DMS153 treated with DMSO at 0.1 percent for 48 hours (cell line): ENCODE results near the gene BCL7C.
A peak's percentile ranks its signal among the peaks of the same experiment; 100 is the strongest.

Experiments
- DNase-seq: peaks from one replicate; lab custom pipeline; 2025; ENCODE audit not compliant: unreplicated experiment; lab: John Stamatoyannopoulos, UW

Gene BCL7C

DNA sequence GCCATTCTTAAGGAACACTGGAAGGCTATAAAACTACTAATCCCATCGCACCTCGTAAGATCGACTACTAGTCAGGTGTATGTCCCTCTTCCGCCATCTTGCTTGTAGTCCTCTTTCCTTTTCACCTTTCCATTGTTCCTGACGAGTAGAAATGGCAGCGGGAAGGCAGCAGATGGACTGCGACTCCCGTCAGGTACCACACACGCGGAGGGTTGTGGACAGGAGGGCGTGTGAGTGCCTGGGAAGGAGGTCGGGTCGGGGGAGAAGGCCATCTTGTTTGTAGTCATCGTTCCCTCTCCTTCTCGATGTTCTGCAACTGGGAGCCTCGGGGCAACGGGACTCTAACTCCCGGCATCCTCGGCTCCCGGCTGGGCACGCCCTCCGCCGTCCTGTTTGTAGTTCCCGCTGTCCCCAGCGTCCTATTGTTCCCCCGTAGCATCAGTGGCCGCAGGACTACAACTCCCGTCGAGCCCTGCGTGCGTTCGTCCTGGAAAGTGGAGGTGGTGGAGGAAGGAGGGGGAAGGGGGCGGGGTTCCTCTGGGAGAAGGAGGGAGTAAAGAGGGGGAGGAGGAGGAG, 29.2 kb upstream of the BCL7C start:
- peak; percentile 97 for DNase-seq

DNA sequence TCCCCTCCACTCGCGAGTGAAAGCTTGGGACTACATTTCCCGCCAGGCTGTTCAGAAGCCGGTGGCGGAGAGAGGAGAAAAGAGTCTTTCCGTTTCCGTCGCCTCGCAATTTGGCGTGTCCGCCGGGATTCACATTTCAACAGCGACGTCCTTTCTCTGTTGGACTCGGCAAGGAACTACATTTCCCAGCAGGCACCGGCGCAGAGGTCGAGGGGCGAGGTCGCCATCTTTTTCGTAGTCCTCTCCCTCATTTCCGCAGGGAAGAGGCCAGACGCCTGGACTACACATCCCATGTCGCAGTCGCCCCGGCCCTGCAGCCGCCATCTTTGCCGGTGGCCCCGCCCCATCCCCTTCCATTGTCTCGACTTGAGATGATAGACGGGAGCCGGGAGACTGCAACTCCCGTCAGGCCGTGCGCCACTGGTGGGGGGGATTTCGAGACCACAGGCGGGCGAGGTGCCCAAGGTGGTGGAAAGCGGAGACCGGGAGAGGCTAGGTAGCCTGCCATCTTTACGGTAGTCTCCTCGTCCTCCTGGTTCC, 28.6 kb upstream of the BCL7C start:
- peak; percentile 98 for DNase-seq

DNA sequence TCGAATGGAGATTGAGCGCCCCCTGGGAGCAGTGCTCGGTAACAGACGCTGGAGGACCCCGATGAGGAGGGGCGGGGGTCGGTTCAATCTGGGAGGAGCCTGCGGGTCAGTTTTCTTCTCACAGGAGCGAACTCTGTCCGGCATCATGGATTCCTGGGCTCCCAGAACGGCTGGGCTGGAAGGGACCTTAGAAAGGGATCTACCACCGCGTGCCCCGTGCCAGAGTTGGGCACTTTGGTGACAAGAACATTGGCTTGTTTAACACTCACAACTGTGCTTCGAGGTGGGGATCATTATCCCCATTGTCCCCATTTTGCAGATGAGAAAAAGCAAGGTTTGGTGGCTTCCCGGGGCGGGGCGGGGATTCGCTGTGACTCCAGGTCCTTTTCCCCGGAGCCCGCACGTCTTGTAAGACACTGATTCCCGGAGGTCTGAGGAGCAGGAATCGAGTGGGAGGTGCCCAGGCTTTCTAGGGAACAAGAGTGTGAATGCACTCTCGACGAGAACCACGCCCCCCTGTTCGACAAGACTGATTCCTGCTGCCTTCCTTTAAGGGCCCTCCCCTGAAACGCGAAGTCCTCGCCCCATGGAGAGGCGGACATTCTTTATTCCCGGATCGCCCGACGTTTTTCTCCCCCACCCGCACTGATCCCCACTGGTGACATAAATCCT, 28.0 kb upstream of the BCL7C start:
- peak; percentile 90 for DNase-seq

DNA sequence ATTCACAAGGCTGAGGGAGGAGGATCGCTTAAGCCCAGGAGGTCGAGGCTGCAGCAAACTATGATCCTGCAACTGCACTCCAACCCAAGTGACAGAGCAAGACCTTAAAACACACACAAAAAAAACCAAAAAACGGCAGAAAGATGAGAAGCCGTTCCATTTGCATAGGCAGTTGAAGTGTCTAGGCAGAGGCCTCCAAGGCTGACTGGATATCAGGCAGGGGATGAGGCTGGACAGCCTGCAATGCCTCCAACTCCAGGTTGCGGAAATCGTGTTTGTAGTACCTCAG, 27.5 kb upstream of the BCL7C start:
- DNase-seq, result no peak

DNA sequence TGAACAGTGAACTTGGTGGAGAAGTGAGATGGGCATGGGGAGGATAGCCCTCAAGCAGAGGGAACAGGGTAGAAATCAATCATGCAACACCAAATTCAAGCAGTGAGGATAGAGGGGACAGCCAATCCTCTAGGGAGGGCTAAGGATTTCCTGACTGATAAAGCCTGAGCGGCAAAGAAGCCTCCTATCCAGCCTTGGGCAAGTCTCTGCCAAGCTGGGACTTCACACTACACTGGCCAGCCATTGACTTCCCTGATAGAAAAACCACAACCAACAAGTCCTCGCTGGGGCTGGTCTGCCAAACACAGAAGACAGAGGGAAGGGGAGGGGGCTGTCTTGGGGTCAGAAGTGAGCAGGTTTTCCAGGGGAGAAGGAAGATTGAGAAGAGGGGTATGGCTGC, 27.0 kb upstream of the BCL7C start:
- no peak for DNase-seq

DNA sequence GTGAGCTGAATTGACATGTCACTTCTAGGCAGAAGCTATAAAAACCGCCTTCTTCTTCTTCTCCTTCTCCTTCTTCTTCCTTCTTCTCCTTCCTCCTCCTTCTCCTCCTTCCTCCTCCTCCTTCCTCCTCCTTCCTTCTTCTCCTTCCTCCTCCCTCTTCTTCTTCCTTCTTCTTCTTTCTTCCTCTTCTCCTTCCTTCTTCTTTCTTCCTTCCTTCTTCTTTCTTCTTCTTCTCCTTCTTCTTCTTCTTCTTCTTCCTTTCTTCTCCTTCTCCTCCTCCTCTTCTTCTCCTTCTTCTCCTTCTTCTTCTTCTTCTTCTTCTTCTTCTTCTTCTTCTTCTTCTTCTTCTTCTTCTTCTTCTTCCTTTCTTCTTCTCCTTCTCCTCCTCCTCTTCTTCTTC, 24.7 kb upstream of the BCL7C start:
- no peak for DNase-seq

DNA sequence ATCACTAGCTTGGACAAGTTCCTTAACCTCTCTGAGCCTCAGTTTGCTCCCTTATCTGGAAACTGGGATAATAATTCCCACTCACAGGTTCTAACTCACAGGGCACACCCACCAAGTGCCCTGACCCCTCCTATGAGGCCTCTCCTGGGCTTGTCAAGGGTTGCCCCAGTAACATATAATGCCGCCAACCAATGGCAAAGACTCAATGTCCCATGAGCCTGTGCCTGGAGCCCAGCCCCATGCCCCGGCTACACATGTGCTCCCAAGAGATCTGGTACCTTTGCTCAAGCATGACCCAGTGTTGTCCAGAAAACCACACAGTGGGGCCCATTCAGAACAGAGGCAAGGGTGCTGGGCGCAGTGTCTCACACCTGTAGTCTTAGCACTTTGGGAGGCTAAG, 21.0 kb upstream of the BCL7C start:
- DNase-seq, result no peak

DNA sequence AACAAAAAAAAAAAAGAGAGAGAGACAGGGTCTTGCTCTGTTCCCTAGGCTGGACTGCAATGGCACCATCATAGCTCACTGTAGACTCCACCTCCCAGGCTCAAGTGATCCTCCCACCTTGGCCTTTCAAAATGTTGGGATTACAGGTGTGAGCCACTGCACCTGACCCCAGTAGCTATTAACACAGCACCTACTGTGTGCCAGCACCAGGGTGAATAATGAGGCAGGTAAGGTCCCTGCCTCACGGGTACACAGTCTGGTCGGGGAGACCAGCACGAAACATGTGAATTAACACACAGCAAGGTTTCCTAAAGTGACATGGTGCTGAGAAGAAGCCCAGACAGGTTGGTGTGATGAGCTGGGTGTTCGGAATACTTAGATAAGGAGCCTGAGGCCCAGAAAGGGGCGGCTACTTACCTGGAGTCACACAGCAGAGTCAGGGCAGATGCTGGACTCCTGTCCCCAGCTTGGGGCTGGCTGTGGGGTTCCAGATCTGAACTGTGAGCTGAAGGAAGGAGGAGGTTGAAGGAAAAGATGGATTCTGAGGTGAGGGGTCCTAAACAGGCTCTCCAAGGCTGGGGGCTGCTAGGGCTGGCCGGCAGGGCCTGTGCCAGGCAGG, 19.0 kb upstream of the BCL7C start:
- DNase-seq, result no peak

DNA sequence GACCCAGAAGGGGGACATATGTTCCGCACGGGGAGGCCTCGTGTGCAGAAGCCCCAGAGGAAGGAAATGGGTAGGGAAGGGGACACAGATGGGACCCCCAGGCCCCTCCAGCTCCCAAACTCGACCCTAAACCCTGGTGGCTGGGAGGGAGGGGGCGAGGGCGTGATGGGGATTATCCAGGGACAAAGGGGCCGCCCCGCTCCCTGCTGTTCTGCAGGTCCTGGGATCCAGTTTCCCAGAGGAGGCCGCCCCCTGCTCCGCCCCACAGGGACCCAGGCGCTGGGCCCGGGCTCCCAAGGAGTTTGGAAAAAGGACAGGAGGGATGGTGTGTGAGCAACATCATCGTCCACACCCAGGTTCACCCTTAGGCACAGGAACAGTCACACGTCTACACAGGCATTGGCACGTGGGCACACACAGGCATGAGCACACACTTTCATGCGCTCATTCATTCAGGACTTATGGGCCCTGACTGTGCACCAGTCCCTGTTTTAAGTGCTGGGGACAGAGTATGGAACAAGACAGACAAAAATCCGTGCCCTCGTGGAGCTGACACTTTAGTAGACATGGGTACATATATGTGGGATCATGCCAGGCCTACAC, 16.7 kb upstream of the BCL7C start:
- DNase-seq, result no peak

DNA sequence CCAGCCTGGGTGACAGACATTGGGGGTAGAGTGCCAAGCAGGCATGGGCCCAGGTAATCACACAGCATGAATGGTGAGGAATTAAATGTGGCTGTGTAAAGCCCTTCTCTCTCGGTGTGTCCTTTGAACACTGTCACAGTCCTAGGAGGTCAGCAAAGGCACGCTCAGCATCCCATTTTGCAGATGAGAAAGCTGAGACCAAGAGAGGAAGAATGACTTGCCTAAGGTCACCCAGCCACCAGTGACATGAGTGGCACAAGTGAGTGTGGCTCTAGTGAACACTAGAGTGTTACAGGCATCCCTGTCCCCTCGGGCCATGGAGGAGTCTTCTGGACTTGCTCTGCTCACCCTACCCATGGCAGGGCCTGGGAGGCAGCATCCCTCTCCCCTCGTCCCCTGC, 13.2 kb upstream of the BCL7C start:
- DNase-seq, result no peak

DNA sequence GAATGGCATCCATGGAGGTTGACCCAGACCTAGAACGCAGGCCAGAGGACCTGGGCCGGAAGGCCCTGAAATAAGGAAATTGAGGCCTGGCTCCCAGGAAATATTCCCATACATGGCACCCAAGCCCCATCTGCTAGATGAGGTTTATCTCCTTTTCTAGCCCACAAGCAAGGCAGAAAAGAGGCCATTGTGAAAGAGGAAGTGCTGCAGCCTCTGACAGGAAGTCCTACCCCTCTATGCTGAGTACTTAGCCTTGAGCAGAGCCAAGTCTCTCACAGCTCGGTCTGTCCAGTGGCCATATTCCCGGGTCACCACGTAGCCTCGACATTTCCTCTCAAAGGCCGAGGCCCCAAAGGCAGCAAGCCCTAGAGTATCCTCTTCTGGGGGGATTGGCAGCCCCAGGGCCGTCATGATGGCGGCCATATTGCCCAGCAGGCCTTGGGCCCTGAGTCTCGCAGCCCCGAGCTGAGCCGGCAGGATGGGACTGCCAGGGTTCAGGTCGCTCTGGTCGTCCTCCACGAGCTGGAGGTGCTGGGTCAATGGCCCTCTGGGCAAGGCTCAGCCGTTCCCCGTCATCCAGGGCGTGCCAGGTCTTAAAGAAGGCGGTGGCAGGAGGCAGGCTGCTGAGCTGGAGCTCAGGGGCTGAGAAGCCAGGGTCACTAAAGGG, 10.4 kb upstream of the BCL7C start:
- no peak for DNase-seq

DNA sequence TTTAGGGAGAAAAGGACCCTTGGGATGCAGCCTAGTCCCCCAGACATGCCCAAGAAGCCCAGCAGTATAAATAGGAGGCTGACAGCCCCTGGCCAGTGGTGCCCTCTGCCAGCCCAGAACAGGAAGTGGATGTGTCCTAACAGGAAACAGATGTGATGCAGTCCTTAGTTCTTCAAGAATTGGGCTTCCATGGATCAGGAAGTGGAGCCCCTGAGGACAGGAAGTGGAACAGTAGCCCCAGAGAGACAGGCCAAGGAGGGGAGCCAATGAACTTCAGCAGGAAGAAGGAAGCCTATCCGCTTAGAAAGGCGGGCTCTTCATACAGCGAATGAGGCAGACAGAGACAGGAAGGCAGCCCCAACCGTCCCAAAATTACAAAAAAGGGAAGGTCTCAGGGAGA, 9.7 kb upstream of the BCL7C start:
- no peak for DNase-seq

DNA sequence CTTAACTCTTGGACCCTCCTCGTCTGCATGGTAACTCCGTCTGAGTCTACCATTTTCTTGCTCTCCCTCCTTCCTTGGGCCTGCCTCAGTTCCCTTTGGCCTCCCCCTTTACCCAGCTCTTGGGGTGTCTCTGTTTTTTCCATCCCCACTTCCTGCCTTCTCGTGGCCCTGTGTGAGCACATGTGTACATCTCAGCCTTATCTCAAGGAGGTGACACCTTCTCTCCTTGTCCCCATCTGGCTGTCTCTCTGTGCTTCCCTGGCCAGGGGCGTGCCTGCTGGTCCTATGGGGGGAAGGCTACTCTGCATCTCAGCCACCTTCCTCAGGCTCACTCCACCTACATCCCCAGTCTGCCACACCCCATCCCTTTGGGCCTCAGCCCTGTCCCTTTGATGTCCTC, 9.1 kb upstream of the BCL7C start:
- no peak for DNase-seq

DNA sequence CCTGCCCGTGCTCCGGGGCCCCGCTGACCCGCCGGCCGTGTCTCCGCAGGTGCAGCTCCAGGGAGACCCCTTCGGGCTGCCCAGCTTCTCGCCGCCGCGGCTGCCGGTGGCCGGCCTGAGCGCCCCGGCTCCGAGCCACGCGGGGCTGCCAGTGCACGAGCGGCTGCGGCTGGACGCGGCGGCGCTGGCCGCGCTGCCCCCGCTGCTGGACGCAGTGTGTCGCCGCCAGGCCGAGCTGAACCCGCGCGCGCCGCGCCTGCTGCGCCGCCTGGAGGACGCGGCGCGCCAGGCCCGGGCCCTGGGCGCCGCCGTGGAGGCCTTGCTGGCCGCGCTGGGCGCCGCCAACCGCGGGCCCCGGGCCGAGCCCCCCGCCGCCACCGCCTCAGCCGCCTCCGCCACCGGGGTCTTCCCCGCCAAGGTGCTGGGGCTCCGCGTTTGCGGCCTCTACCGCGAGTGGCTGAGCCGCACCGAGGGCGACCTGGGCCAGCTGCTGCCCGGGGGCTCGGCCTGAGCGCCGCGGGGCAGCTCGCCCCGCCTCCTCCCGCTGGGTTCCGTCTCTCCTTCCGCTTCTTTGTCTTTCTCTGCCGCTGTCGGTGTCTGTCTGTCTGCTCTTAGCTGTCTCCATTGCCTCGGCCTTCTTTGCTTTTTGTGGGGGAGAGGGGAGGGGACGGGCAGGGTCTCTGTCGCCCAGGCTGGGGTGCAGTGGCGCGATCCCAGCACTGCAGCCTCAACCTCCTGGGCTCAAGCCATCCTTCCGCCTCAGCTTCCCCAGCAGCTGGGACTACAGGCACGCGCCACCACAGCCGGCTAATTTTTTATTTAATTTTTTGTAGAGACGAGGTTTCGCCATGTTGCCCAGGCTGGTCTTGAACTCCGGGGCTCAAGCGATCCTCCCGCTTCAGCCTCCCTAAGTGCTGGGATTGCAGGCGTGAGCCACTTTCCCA, 8.4 kb upstream of the BCL7C start:
- peak; percentile 27 for DNase-seq

DNA sequence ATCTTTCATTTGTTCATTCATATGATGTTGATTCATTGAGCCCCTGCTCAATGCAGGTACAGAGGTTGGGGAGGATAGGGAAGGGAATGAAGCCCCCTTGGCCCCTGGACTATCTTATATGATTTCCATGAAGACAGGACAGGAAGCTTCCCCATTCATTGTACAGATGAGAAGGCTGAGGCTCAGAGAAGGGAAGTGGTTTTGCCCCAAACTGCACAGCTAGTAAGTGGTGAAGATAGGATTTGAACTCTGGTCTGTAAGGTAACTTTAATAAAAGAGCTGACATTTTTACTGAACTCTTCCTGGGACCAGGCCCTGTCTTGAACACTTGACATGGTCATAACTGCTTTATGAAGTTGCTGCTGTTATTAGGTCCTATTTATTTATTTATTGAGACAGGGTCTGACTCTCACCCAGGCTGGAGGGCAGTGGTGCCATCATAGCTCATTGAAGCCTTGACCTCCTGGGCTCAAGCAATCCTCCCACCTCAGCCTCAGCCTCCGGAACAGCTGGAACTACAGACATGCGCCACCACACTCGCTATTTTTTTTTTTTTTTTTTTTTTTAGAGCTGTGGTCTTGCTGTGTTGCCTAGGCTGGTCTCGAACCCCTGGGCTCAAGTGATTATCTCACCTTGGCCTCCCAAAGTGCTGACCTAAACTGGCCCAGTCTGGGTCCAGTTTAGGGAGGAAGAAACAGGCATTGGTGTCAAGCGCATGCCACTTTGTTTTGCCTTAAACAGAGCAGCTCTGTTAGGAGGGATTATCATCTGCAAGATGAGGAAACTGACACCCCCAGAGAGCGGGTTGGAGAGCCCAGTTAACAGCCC, 7.5 kb upstream of the BCL7C start:
- no peak for DNase-seq

DNA sequence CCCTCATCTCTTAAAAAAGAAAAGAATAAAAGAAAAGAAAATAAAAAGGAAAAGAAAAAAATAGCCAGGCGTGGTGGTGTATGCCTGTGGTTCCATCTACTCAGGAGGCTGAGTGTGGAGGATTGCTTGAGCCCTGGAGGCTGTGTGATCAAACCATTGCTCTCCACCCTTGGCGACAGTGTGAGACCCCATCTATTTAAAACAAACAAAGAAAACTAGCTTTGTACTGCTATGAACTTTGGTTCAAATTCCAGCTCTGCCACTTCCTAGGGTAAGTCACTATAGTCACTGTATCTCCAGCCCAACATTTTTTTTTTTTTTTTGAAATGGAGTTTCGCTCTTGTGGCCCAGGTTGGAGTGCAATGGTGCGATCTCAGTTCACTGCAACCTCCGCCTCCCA, 6.7 kb upstream of the BCL7C start:
- DNase-seq, result no peak

DNA sequence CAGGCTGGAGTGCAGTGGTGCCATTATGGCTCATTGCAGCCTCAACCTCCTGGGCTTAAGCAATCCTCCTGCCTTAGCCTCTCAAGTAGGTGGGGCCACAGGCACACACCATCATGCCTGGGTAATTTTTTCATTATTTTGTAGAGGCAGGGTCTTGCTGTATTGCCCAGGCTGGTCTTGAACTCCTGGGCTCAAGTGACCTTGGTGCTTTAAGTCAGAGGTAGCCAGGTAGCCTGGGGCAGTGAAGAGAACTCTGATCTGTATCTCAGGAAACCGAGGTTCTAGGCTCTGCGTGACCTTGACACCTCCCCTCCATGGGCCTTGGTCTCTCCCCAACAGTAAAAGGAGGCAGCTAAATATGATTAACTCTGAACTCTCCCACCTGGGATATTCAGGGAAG, 5.9 kb upstream of the BCL7C start:
- DNase-seq, result no peak

DNA sequence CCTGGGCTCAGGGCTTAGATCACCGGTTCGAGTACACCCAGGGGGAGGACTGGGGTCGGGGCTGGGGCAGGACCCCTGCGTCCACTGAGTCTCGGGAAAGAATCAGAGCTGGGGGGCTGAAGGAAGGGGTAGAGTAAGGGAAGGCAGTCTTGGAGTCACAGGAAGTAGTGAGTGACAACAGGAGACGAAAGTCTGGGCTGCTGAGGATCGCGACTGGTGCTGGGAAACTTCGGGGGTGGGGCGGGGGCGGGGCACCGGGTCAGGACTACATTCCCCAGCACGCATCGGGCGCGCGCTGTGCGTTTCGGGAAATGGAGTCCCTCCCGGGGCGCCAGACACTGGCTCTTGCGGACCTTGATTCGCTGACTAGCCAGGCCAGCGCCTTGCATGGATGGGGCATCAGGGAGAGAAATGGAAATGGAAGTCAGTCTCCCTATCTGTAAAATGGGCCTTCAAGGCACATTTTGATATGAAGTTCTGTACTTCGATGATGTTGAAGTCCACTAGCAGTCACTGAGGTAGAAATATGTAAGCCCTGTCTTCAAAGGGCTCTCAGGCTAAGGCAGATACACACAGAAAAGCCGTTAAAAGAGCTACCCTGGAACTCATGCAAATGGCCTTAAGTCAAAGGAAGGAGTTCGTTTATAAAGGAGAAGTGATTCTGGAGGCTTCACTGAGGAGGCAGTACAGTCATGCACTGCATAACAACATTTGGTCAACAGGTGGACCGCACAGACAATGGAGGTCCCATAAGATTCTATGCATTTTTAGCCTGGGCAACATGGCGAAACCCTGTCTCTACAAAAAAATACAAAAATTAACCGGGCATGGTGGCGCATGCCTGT, 3.2 kb upstream of the BCL7C start:
- peak; percentile 56 for DNase-seq
